CD4-positive, alpha-beta T cell treated with Interleukin-10 for 1 hour (primary cell): ENCODE data around the gene CHMP5.

Experiments used
- DNase-seq: peaks from one replicate; pipeline ENCODE4 v3.0.0-alpha.2; 2020

The CHMP5 gene

DNA sequence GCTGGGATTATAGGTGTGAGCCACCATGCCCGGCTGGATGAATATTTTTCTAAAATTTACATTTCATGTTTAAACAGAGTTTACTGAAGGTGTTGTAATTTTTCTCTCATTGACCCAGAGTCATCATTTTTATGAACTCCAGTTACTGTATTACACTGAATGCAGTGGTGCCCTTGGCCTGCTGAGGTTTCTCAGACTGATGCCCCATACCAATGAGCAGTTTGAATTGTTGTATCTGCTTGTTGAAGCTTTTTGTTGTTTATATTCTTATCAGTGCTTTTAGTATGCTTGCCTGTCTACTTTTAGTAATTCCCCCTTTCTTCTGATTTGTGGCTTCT is 55.4 kb downstream of the CHMP5 start:
- DNase-seq, result no peak

DNA sequence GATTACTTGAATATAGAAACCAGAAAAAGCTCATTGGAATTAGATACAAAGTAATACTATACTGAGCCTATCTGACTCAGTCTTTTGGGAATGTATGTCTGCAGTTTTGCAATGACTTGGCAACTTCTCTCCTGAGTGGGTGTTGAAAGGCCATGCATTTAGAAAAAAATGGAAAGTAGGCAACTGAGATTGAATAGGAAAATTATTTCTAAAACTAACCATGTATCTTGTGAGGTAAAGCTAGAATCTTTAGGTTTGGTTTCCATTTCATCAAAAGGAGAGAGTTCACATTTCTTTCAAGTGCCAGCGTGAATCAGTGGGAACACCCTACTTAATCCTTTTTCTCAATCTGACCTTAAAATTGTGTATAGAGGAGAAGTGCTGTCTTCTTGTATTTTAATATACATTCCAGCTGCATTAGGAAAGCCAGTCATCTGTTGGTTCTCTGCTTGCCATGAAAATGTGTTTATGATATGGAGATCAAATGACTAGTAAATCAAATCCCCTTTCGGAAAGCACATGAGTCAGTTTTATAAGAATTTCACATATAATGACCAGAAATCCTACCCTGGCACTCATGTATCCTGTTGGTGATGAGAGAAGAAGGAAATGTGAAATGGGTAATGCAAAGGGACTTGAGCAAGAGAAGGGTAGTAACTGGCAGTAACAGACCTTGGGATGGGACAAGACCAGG is 55.9 kb downstream of the CHMP5 start:
- DNase-seq, result no peak

DNA sequence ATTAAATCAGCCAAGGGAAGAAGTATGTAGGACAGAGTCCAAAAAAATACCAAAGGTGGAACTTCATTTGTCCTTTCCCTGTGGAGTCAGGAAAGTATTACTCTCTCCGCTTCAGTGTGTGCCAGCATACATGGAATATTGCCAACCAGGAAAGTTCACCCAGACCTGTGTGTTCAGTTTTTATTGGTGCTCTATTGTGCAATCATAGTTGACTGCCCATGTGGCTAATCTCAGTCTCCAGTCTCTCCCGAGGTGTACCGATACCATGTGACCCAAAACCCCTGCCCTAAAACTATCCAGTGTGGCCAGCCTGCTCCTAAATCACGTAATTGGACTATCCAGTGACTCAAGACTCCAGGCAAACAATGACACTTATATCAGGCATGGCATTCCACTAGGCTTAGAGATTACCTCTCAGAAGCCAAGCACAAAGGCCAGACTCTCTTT is 64.3 kb downstream of the CHMP5 start:
- DNase-seq, result no peak

DNA sequence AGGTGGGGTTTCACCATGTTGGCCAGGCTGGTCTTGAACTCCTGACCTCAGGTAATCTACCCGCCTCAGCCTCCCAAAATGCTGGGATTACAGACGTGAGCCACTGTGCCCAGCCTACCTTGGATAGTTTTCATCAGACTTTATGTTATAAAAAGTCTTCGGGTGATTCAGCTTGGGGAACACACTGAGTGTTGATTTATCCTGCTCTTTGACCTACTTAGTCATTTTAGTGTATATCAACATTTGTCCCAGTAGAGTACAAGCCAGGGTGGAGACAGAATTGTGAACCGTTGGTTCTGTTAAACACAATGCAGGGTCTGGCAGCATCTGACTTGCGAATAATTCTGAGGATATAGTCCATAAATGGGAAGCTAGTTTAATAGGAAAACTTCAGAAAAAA is 65.1 kb downstream of the CHMP5 start:
- no peak for DNase-seq

DNA sequence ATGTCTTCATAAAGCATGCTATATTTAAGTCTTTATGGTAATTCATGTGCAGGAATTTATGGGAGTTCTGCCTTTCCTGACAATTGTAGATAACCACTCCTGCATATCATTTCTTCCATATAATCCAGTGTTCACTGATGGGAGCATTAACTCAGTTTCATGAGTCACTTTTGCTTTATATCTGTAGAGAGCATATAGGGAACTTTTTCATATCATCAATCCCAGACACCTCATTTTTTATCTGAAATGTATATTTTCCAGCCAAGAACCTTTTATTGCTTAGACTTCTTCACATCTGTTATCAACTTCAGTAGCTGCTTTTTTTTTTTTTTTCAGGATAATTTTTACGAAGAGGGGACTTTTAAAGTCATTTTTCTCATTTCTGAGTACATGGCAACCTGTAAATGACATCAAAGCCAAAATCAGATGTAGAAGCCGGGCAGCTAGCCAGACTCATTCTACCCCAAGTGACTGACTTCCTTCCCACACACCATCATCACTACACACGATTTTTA is 66.6 kb downstream of the CHMP5 start:
- DNase-seq, result no peak
